HCT116 (cell line): ENCODE measurements around the gene AHRR. TPM values are rescaled to one million over a fixed set of nuclear protein-coding genes. Genes with fewer than 3 reads are reported as not detected.
"Not testable (repeated sequence)": the region's sequence is repeated elsewhere in the genome, so short reads cannot be mapped to it uniquely, and the experiment has no call there.

Experiments
- ATAC-seq: fragments of 200-7000 bp; cut with Tn5 transposase; 2 replicates; pipeline ENCODE4 v1.9.1; 2020; ENCODE audit warnings: mild to moderate bottlenecking, moderate library complexity
- BruUV-seq: library from RNA; stranded (reverse); fragments of 400-500 nt; replicated peaks from 2 replicates; lab custom pipeline; 2021; lab: Mats Ljungman, UMichigan
- CTCF ChIA-PET: fragments of 300-600 bp; sonication (Branson Sonifier 250); formaldehyde crosslinking; loops from one replicate; lab custom pipeline; 2021; ENCODE audit warnings: antibody characterized with exemption; lab: Charles Lee
- POLR2A ChIA-PET: fragments of 300-600, 350-600 bp; sonication (Branson Sonifier 250); formaldehyde crosslinking; loops from one replicate; lab custom pipeline; 2021; ENCODE audit warnings: antibody characterized with exemption; lab: Charles Lee
- RAD21 ChIA-PET, 2 experiments: fragments of 300-600 bp; sonication (Branson Sonifier 250); formaldehyde crosslinking; loops; one replicate each; lab custom pipeline; 2023; ENCODE audit warnings: low total read pairs in 2 of 2; ENCODE audit not compliant: uncharacterized antibody in 2 of 2, unreplicated experiment in 2 of 2, low non-redundant PET in 1 of 2; lab: Charles Lee
- DNase-seq: peaks from one replicate; pipeline ENCODE4 v3.0.0-alpha.2; 2010; ENCODE audit warnings: low read depth, low spot score
- H2AFZ ChIP-seq: fragments of 200-600 bp; shearing (Covaris generic), sonication (generic); 2 replicates; pipeline ENCODE4 v1.6.1; 2017; ENCODE audit warnings: low read depth, mixed run types, mixed read lengths, antibody characterized with exemption, low read length; ENCODE audit not compliant: poor library complexity, severe bottlenecking
- H3K27ac ChIP-seq: 2 replicates; pipeline ENCODE4 v1.5.1; 2012; ENCODE audit warnings: low read depth, low read length
- H3K27me3 ChIP-seq: fragments of 200-600 bp; sonication (generic); 2 replicates; pipeline ENCODE4 v1.6.1; 2016; ENCODE audit warnings: mixed run types, low read length, mixed read lengths; ENCODE audit not compliant: insufficient read depth
- H3K36me3 ChIP-seq, 2 experiments: fragments of 200-500 bp in 1 of 2; fragments of 200-600 bp in 1 of 2; sonication (Bioruptor generic) in 1 of 2; sonication (generic) in 1 of 2; 2 replicates each; pipeline versions ENCODE4 v1.5.1 to v1.6.1; 2014 to 2016; ENCODE audit warnings: low read length in 2 of 2, inconsistent platforms in 1 of 2, mixed read lengths in 1 of 2, mixed run types in 1 of 2; ENCODE audit not compliant: insufficient read depth in 2 of 2, control insufficient read depth in 1 of 2
- H3K4me1 ChIP-seq, 2 experiments: fragments of 200-600 bp in 1 of 2; sonication (generic) in 1 of 2; 2 replicates each; pipeline versions ENCODE4 v1.5.1 to v1.6.1; 2012 to 2017; ENCODE audit warnings: low read length in 2 of 2, inconsistent platforms in 1 of 2, mild to moderate bottlenecking in 1 of 2, mixed read lengths in 1 of 2, mixed run types in 1 of 2, moderate library complexity in 1 of 2; ENCODE audit not compliant: insufficient read depth in 2 of 2, control insufficient read depth in 1 of 2
- H3K4me2 ChIP-seq: fragments of 200-600 bp; sonication (generic); 2 replicates; pipeline ENCODE4 v1.6.1; 2017; ENCODE audit warnings: mixed run types, low read length, mixed read lengths
- H3K4me3 ChIP-seq, 2 experiments: fragments of 200-600 bp in 1 of 2; sonication (generic) in 1 of 2; replicated peaks in 1 of 2; 2 replicates each; pipeline ENCODE4 v1.5.1; 2011 to 2016; ENCODE audit warnings: low read length in 2 of 2, control low read depth in 1 of 2, low read depth in 1 of 2, mild to moderate bottlenecking in 1 of 2, mixed read lengths in 1 of 2, mixed run types in 1 of 2
- H3K79me2 ChIP-seq: fragments of 200-600 bp; sonication (generic); 2 replicates; pipeline ENCODE4 v1.6.1; 2017; ENCODE audit warnings: mild to moderate bottlenecking, mixed run types, low read length, moderate library complexity, mixed read lengths; ENCODE audit not compliant: insufficient read depth
- H3K9ac ChIP-seq: fragments of 200-600 bp; sonication (generic); 2 replicates; pipeline ENCODE4 v1.6.1; 2016; ENCODE audit warnings: low read length, mixed read lengths
- H3K9me2 ChIP-seq: fragments of 200-600 bp; sonication (generic), shearing (Covaris generic); 2 replicates; pipeline ENCODE4 v1.6.1; 2017; ENCODE audit warnings: mixed run types, mild to moderate bottlenecking, moderate library complexity; ENCODE audit not compliant: insufficient read depth
- H3K9me3 ChIP-seq, 2 experiments: fragments of 200-500 bp in 1 of 2; fragments of 200-600 bp in 1 of 2; sonication (Bioruptor generic) in 1 of 2; sonication (generic) in 1 of 2; 2 replicates each; pipeline ENCODE4 v1.6.1; 2014 to 2017; ENCODE audit warnings: low read length in 2 of 2, mixed read lengths in 2 of 2, inconsistent platforms in 1 of 2, low read depth in 1 of 2, mild to moderate bottlenecking in 1 of 2, mixed run types in 1 of 2, moderate library complexity in 1 of 2; ENCODE audit not compliant: control insufficient read depth in 1 of 2, insufficient read depth in 1 of 2
- H4K20me1 ChIP-seq: fragments of 200-600 bp; sonication (generic), shearing (Covaris generic); 2 replicates; pipeline ENCODE4 v1.6.1; 2017; ENCODE audit warnings: mixed run types, mild to moderate bottlenecking, moderate library complexity; ENCODE audit not compliant: insufficient read depth
- ATF3 ChIP-seq: IDR thresholded peaks from 2 replicates; pipeline ENCODE4 v1.6.1; 2012
- CBX3 ChIP-seq: IDR thresholded peaks from 2 replicates; pipeline ENCODE4 v1.6.1; 2012; ENCODE audit warnings: low read depth
- CEBPB ChIP-seq: IDR thresholded peaks from 2 replicates; pipeline ENCODE4 v1.6.1; 2012; ENCODE audit warnings: low read depth
- EZH2phosphoT487 ChIP-seq: fragments of 200-600 bp; IDR thresholded peaks from 2 replicates; pipeline ENCODE4 v1.6.1; 2018; ENCODE audit warnings: antibody characterized with exemption, borderline replicate concordance
- FOSL1 ChIP-seq: IDR thresholded peaks from 2 replicates; pipeline ENCODE4 v1.6.1; 2012; ENCODE audit warnings: low read depth
- MAX ChIP-seq: IDR thresholded peaks from 2 replicates; pipeline ENCODE4 v1.6.1; 2012
- POLR2A ChIP-seq: IDR thresholded peaks from 2 replicates; pipeline ENCODE4 v1.7.0; 2011; ENCODE audit warnings: borderline replicate concordance; ENCODE audit not compliant: insufficient read depth, insufficient read length; ENCODE audit errors: extremely low read depth
- POLR2AphosphoS5 ChIP-seq: IDR thresholded peaks from 2 replicates; pipeline ENCODE4 v1.6.1; 2011; ENCODE audit warnings: mild to moderate bottlenecking, low read depth, low read length, moderate library complexity
- REST ChIP-seq: IDR thresholded peaks from 2 replicates; pipeline ENCODE4 v1.6.1; 2012; ENCODE audit warnings: low read depth
- SIN3A ChIP-seq: IDR thresholded peaks from 2 replicates; pipeline ENCODE4 v1.6.1; 2012; ENCODE audit warnings: low read depth
- SP1 ChIP-seq: IDR thresholded peaks from 2 replicates; pipeline ENCODE4 v1.6.1; 2012; ENCODE audit warnings: low read depth
- SRF ChIP-seq: IDR thresholded peaks from 2 replicates; pipeline ENCODE4 v1.6.1; 2012; ENCODE audit warnings: low read depth
- TCF7L2 ChIP-seq: IDR thresholded peaks from 2 replicates; pipeline ENCODE4 v1.7.0; 2011; ENCODE audit warnings: borderline replicate concordance, inconsistent platforms; ENCODE audit not compliant: insufficient read depth, insufficient read length; ENCODE audit errors: extremely low read depth
- ZFX ChIP-seq: fragments of 450-650 bp; IDR thresholded peaks from 2 replicates; pipeline ENCODE4 v1.6.1; 2017
- intact Hi-C: fragments of 100-400 bp; cut with micrococcal nuclease; formaldehyde crosslinking; loops from 2 replicates; pipeline ENCODE4 v1.10.0; 2022
- total RNA-seq: library from RNA; stranded (reverse); gene quantifications from one replicate; pipeline ENCODE4 v1.2.1, GENCODE V29; 2021; ENCODE audit not compliant: unreplicated experiment

The AHRR gene
- total RNA-seq, 1 experiment from 2014 or later: 12.7 TPM

GRCh38 chr5:298737-299125, 22.8 kb upstream of the AHRR start (continued):
- no peak for TF ChIP-seq REST
- TF ChIP-seq ATF3: no peak
- no peak for TF ChIP-seq SRF
- TF ChIP-seq CEBPB: no peak
- TF ChIP-seq ZFX: no peak
- no peak for TF ChIP-seq FOSL1
- no peak for TF ChIP-seq SP1
- no peak for TF ChIP-seq POLR2A
- TF ChIP-seq TCF7L2: no peak
- TF ChIP-seq POLR2AphosphoS5: no peak
- TF ChIP-seq MAX: no peak
- no peak for TF ChIP-seq CBX3
- TF ChIP-seq EZH2phosphoT487: no peak
- TF ChIP-seq SIN3A: no peak

GRCh38 chr5:299921-300320, 21.6 kb upstream of the AHRR start:
- CTCF ChIA-PET, H3K27ac ChIP-seq, H3K36me3 ChIP-seq, POLR2A ChIA-PET, intact Hi-C loops, H3K27me3 ChIP-seq, H3K9me2 ChIP-seq, H3K9me3 ChIP-seq, H3K4me1 ChIP-seq, BruUV-seq, H3K4me3 ChIP-seq, H4K20me1 ChIP-seq, DNase-seq, RAD21 ChIA-PET, H3K9ac ChIP-seq, H2AFZ ChIP-seq, H3K4me2 ChIP-seq, ATAC-seq: not testable (repeated sequence)
- peaks cover 18% of the 10 kb centered on the region; the same call in 1 of the 2 replicates for H3K79me2 ChIP-seq

- POLR2A ChIA-PET, H4K20me1 ChIP-seq, H3K27ac ChIP-seq, H3K4me1 ChIP-seq, H3K36me3 ChIP-seq, H3K9ac ChIP-seq, H3K27me3 ChIP-seq, CTCF ChIA-PET, H3K9me3 ChIP-seq, H2AFZ ChIP-seq, RAD21 ChIA-PET, DNase-seq, BruUV-seq, intact Hi-C loops, H3K4me3 ChIP-seq, ATAC-seq, H3K9me2 ChIP-seq, H3K4me2 ChIP-seq: not testable (repeated sequence)
- H3K79me2 ChIP-seq: peaks cover 23% of the 10 kb centered on the region; the same call in 1 of the 2 replicates
Measured at GRCh38 chr5:300691-301435, 20.7 kb upstream of the AHRR start.
